Ectodermal cell (in vitro differentiated cells): Measurements from ENCODE around the gene GPR137B.
"Not testable (repeated sequence)": the region's sequence is repeated elsewhere in the genome, so short reads cannot be mapped to it uniquely, and the experiment has no call there.

Experiments
- H3K27ac ChIP-seq: 2 replicates; pipeline ENCODE4 v1.7.0; 2013; ENCODE audit warnings: mild to moderate bottlenecking, low read depth, low read length; ENCODE audit not compliant: insufficient read depth, poor library complexity, severe bottlenecking
- H3K27me3 ChIP-seq: 2 replicates; pipeline ENCODE4 v1.7.0; 2013; ENCODE audit warnings: mild to moderate bottlenecking, low read length; ENCODE audit not compliant: insufficient read depth, control insufficient read depth, poor library complexity, severe bottlenecking
- H3K36me3 ChIP-seq: one replicate; pipeline ENCODE4 v1.7.0; 2013; ENCODE audit warnings: low read length; ENCODE audit not compliant: control insufficient read depth, insufficient read depth
- H3K4me1 ChIP-seq: one replicate; pipeline ENCODE4 v1.7.0; 2013; ENCODE audit warnings: low read length; ENCODE audit not compliant: control insufficient read depth, insufficient read depth
- H3K4me3 ChIP-seq: 2 replicates; pipeline ENCODE4 v1.7.0; 2013; ENCODE audit warnings: low read depth, low read length, control low read depth; ENCODE audit not compliant: insufficient read depth
- H3K9me3 ChIP-seq: 2 replicates; pipeline ENCODE4 v1.7.0; 2013; ENCODE audit warnings: mild to moderate bottlenecking, low read length, moderate library complexity; ENCODE audit not compliant: control insufficient read depth
- WGBS, 2 experiments: methylation state at CpG; one replicate each; pipeline ENCODE4 v1.1.7; 2013; ENCODE audit warnings: missing lambda C conversion rate in 2 of 2; 5-methylcytosine and 5-hydroxymethylcytosine counted together

Gene GPR137B

DNA sequence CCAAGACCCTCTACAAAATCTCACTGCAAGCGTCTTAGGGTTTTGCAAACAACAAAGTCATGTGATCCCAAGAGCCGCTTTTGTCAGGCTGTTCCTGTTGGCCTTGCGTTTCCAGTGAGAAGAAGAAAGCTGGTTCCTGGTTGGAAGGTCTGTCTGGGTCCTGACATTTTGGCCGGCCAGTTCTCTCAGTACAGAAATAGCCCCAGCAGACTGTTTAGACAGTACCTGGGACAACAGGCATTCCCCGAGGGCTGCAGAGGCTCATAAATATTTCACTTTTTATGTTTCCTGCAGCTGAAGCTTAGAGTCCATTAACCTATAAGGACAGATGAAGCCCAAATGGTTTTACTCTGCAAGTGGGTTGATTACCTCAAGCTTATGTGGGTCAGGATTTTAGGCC, 8.6 kb downstream of the GPR137B start:
- WGBS, 2 experiments, result 82 to 88% methylated on average over 5 of the region's 5 CpGs
- H3K36me3 ChIP-seq, result no peaks in the 10 kb centered on the region
- no peak overlapping the region for H3K27ac ChIP-seq
- no peak overlapping the region for H3K4me3 ChIP-seq
- no peaks in the 10 kb centered on the region for H3K9me3 ChIP-seq
- no peaks in the 10 kb centered on the region for H3K27me3 ChIP-seq
- H3K4me1 ChIP-seq, result peaks cover 7% of the 10 kb centered on the region

DNA sequence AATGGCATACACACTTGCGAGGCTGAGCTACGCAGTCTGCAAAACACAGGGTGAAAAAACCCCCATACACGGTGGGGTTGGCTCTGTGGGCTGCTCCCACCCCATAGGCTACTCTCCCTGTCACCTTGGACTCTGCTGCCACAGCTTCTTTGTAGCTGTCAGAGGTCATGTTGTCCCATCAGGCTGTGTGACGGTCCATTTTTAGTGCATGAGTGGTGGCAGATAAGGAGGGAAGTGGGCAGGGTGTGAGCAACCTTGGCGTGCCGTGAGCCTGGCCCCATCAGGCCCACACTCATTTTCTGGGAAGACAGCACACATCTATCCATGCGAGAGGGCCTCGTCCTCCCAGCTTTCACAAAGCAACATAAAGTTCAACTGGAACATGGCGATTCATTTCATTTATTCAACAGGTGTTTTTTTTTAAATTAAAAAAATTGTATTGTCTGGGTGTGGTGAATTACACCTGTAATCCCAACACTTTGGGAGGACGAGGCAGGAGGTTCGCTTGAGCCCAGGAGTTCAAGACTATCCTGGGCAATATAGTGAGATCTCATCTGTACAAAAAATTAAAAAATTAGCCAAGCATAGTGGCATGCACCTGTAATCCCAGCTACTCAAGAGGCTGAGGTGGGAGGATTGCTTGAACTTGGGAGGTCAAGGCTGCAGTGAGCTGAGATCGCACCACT, 9.5 kb downstream of the GPR137B start:
- Histone ChIP-seq H3K4me3 (no peak overlapping the region), H3K4me1 (peaks cover 7% of the 10 kb centered on the region), H3K27me3 (no peaks in the 10 kb centered on the region), H3K9me3 (no peaks in the 10 kb centered on the region), H3K27ac (no peak overlapping the region), H3K36me3 (no peaks in the 10 kb centered on the region)
- WGBS, 2 experiments, result 93 to 95% methylated on average over 12 of the region's 12 CpGs

DNA sequence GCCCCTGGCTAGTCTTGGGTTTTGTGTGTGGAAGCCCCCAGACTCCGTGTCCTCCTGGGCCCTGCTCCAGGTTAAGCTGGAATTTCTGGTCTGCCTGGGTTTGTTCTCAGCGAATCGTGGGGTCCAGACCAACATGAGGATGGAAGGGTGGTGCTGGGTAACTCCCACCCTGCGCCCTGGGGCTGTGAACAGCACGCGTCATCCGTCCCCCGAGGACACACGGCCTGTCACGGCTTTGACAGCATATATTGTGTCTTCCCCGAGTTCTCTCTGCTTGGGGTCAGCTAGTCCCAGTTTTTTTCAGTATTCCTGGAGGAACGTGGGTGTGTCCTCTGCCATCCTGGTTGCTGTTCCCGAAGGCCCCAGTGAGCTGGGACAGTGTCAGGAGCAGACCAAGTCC, 11.8 kb downstream of the GPR137B start:
- Histone ChIP-seq H3K4me1 (peaks cover 7% of the 10 kb centered on the region), H3K36me3 (no peaks in the 10 kb centered on the region), H3K9me3 (no peaks in the 10 kb centered on the region), H3K4me3 (no peak overlapping the region), H3K27me3 (no peaks in the 10 kb centered on the region), H3K27ac (no peak overlapping the region)
- WGBS, 2 experiments, result 89 to 93% methylated on average over 13 of the region's 13 CpGs

DNA sequence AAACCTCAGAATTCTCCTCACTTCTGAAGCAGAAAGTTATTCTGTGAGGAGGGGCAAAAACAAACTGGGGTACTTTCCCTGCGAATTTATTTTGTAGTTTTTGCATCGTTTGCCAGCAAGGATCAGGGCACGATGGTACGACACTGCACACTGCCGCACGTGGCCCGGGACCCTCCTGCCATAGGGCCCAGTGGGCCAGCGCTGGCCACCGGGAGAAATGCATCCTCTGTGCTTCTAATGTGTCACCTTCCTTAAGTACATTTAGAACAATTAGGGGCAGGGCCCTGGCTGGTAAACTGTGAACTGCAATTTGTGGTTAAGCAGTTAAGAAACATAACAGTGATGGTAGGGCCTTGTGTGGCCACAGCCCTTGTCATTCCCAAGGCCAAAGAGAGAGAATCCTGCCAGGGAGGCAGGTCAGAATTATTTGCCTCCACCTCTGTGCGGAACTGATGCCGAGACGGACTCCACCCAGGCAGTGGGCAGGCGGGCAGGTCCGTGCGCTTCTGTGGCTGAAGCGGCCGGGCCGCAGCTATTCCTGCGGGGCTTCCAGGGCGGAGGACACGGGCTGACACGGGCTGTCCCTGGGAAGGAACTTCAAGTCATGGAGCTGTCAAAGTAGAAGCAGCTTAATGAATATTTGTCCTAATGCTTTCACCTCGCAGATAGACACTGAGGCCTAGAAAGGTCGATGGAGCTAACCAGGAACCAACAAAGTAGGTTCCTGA, 12.5 kb downstream of the GPR137B start:
- Histone ChIP-seq H3K27ac (no peak overlapping the region), H3K36me3 (no peaks in the 10 kb centered on the region), H3K27me3 (no peaks in the 10 kb centered on the region), H3K9me3 (no peaks in the 10 kb centered on the region), H3K4me3 (no peak overlapping the region), H3K4me1 (peaks cover 7% of the 10 kb centered on the region)
- WGBS, 2 experiments, result 94 to 96% methylated on average over 24 of the region's 24 CpGs

DNA sequence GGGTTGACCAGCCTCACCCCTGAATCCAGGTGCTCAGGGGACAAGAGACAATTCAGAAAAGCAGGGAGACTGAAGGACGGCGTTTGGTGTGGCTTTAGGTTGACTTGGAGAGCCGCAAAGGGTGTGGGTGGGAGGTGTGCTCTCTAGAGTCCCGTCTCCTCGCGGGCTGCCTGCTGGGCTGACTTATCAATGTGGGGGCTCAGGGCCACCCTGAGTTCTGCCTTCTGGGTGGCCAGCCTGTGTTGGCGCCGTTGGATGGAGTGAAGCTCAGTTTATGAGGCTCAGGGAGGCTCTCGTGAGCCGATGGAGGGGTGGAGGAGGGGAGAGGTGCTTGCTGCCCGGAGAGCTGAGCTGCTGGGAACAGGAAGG, 13.0 kb downstream of the GPR137B start:
- WGBS, 2 experiments, result 88 to 91% methylated on average over 11 of the region's 11 CpGs
- Histone ChIP-seq H3K4me3 (no peak overlapping the region), H3K4me1 (peaks cover 7% of the 10 kb centered on the region)

DNA sequence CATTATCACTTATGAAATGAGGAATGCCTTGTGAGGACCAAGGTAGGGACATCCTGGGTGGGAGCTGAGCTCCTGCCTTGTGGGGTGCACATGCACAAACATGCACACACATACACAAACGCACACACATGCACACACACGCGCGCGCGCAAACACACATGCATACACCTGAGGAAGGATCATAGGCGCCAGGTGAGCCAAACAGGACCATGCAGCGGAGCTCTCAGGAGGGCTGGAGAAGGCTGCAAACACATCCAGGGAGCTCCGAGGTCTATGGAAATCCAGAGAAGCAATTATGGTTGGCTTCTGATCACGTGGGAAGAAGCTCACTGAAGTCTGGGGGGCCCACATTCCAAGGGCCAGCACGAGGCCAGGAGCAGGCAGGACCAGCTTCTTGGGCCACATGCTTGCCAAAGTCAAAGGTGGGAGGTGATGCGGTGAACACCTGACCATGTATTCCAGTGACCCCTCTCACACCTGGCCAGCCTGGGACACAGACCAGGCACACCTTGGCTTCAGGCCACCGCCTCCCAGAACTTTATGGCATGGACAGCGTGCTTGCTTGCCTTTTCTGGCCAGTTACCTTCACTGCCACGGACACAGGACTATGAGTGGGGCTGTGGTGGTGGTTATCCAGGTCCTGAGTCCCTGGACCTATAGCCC, 13.6 kb downstream of the GPR137B start:
- peaks cover under 1% of the 10 kb centered on the region for H3K4me1 ChIP-seq
- H3K4me3 ChIP-seq, result no peak overlapping the region
- H3K27ac ChIP-seq, result no peak overlapping the region
- no peaks in the 10 kb centered on the region for H3K36me3 ChIP-seq
- WGBS, 2 experiments, result 92 to 94% methylated on average over 15 of the region's 15 CpGs
- H3K9me3 ChIP-seq, result no peaks in the 10 kb centered on the region
- H3K27me3 ChIP-seq, result no peaks in the 10 kb centered on the region

More for the DNA sequence above, 13.0 kb downstream of the GPR137B start:
- H3K27me3 ChIP-seq, result no peaks in the 10 kb centered on the region
- H3K36me3 ChIP-seq, result no peaks in the 10 kb centered on the region
- no peaks in the 10 kb centered on the region for H3K9me3 ChIP-seq
- no peak overlapping the region for H3K27ac ChIP-seq

DNA sequence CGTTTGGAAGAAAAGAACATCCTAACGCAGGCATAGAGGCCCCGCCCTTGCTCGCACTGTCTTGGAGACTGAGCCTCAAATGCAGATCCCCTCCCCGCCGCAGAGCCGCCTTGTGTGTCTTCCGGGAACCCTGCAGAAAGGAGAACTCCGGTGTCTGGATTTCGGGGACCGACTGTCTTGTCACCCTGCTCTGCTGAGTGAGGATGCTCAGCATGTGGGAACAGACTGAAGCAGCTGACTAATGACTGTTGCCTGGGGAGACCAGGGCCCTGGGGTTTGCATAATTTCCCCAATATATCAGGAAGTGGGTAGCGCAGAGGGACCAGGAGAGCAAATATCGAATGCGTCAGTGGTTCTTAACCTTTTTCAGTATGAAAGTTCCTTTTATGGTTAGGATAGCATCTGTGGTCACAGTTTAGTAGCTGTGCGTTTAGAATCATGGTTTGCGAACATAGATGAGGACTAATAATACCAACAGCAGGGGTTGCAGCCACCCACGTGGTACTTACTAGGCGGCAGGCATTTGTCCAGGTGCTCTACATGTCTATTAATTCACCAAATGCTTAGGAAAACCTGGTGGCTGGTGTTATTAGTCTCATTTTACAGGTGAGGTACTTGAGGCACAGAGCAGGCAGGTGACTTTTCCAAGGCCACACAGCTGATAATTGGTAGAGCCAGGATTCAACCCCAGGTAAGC, 14.3 kb downstream of the GPR137B start:
- H3K27ac ChIP-seq, result no peak overlapping the region
- H3K36me3 ChIP-seq, result no peaks in the 10 kb centered on the region
- WGBS, 2 experiments, result 92 to 94% methylated on average over 18 of the region's 18 CpGs
- no peaks in the 10 kb centered on the region for H3K4me1 ChIP-seq
- no peak overlapping the region for H3K4me3 ChIP-seq
- no peaks in the 10 kb centered on the region for H3K9me3 ChIP-seq
- H3K27me3 ChIP-seq, result no peaks in the 10 kb centered on the region

DNA sequence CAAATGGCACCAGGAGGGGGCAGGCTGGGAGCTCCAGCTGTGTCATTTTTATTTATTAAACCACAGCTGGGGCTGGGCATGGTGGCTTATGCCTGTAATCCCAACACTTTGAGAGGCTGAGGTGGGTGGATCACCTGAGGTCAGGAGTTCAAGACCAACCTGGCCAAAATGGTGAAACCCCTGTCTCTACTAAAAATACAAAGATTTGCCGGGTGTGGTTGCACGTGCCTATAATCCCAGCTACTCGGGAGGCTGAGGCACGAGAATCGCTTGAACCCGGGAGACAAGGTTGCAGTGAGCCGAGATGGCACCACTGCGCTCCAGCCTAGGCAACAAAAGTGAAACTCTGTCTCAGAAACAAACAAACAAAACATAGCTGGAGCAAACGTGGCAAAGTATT, 15.7 kb downstream of the GPR137B start:
- H3K27ac ChIP-seq, H3K9me3 ChIP-seq, H3K27me3 ChIP-seq, H3K36me3 ChIP-seq, H3K4me3 ChIP-seq, H3K4me1 ChIP-seq: not testable (repeated sequence)
- 83 to 94% methylated on average over 8 of the region's 9 CpGs for WGBS, 2 experiments

DNA sequence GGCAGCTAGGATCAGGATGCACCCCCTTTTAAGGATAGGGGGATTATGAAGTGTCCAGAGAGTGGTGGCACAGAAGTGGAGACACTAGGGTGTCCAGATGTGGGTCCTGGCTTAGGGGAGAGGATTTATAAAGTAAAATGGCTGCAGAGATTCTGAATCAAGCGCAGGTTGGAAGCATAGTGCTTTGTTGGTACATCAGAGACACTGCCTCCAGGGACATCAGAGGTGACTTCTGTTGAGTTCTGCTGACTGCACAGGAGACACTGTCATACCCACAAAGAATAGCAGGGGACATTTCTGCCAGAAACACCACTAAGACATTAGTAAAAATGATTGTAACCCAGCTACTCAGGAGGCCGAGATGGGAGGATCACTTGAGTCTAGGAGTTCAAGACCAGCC, 16.4 kb downstream of the GPR137B start:
- no peaks in the 10 kb centered on the region for H3K9me3 ChIP-seq
- H3K4me3 ChIP-seq, result no peak overlapping the region
- 94 to 95% methylated on average over 2 of the region's 2 CpGs for WGBS, 2 experiments
- H3K36me3 ChIP-seq, result no peaks in the 10 kb centered on the region
- H3K27ac ChIP-seq, result no peak overlapping the region
- H3K27me3 ChIP-seq, result no peaks in the 10 kb centered on the region
- H3K4me1 ChIP-seq, result no peaks in the 10 kb centered on the region
